Stimulated activated memory B cell treated with anti-CD40 and anti-IgM and Interleukin-4, amounts not matched to agents 10 μg/mL and 1 μg/mL and 100 μg/mL, for 72 hours (primary cell): ENCODE measurements around the gene TECR.
"Not testable (repeated sequence)": the region's sequence is repeated elsewhere in the genome, so short reads cannot be mapped to it uniquely, and the experiment has no call there.

Experiments used
- ATAC-seq: fragments of 150-1000 bp; cut with Tn5 transposase; 2 replicates; pipeline ENCODE4 v1.10.0; 2021
- H3K27ac Mint-ChIP-seq: one replicate; pipeline ENCODE4 v1.8.0; 2022; ENCODE audit warnings: mild to moderate bottlenecking, mixed read lengths
- H3K27me3 Mint-ChIP-seq: one replicate; pipeline ENCODE4 v1.8.0; 2022; ENCODE audit warnings: mixed read lengths
- H3K36me3 Mint-ChIP-seq: one replicate; pipeline ENCODE4 v1.8.0; 2022; ENCODE audit warnings: mixed read lengths
- H3K4me1 Mint-ChIP-seq: one replicate; pipeline ENCODE4 v1.8.0; 2022; ENCODE audit warnings: mixed read lengths
- H3K4me3 Mint-ChIP-seq: one replicate; pipeline ENCODE4 v1.8.0; 2022; ENCODE audit warnings: mild to moderate bottlenecking, moderate library complexity, mixed read lengths
- H3K9me3 Mint-ChIP-seq: one replicate; pipeline ENCODE4 v1.8.0; 2022; ENCODE audit warnings: mixed read lengths

Gene TECR

DNA sequence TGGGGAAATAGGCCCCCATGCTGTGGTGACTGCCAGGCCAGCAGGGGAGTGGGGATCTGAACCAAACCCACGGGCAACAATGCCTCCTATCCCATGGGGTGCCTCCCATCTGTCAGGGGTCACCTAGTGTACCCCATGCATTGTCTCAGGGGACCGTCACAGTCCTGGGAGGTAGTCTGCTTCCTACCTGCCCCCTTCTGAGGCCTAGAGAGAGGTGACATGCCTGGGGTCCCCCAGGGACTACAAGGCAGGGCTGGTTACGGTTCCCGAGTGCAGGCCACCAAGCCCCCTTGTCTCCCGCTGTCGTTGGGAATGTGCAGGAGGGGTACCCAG lies 31.3 kb downstream of the TECR start:
- Mint-ChIP-seq H3K27me3 (no peaks in the 10 kb centered on the region), H3K4me1 (peaks cover 45% of the 10 kb centered on the region), H3K4me3 (no peak overlapping the region), H3K36me3 (peaks cover 25% of the 10 kb centered on the region), H3K9me3 (no peaks in the 10 kb centered on the region), H3K27ac (no peak overlapping the region)
- ATAC-seq = no peak

DNA sequence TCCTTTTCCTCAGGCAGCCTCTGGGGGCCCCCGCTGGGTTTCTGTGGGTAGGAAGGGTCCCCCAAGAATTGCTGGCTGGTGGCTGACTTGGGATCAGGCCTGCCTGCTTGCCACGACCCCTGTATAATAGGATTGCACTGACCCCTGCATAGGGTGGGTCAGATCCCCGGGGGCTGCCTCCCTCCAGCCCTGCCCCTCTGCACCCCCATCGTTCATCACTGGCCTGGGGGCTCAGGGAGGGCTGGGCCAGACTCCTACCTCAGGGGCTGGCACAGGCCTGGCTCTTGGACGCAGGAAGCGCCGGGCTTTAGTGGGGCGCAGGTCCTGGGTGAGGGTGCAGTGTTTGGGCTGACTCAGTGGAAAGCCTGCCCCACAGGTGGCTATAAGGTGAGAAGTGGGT lies 31.9 kb downstream of the TECR start:
- H3K27ac Mint-ChIP-seq = no peak overlapping the region
- no peaks in the 10 kb centered on the region for H3K9me3 Mint-ChIP-seq
- H3K36me3 Mint-ChIP-seq = peaks cover 25% of the 10 kb centered on the region
- no peak for ATAC-seq
- peaks cover 42% of the 10 kb centered on the region for H3K4me1 Mint-ChIP-seq
- no peaks in the 10 kb centered on the region for H3K27me3 Mint-ChIP-seq
- H3K4me3 Mint-ChIP-seq = no peak overlapping the region

DNA sequence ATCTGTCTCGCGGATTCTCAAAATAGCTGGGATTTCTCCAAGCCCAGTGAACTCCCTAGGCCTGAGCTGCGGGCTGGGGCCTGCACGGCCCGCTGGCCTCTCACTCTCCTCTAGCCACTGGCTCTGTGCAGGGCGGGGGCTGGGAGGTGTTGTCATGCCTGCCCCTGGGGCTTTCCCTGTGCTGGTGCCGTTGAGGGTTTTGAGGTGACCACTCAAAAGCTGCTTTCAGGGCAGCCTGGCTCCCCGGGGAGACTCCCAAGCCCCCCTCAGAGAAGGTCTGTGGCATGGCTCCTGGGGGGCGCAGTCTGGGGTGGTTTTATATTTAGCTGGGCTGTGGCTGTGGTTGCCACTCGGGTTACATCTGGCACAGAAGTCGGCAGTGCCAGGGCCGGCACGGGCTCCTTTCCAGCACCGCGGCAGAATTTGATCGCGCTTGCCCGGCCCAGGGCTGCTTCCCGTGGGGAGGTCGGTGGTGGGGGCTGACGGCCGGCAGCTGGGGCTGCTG lies 32.5 kb downstream of the TECR start:
- ATAC-seq = no peak
- Mint-ChIP-seq H3K36me3 (peaks cover 26% of the 10 kb centered on the region), H3K27ac (no peak overlapping the region), H3K9me3 (no peaks in the 10 kb centered on the region), H3K4me3 (no peak overlapping the region), H3K27me3 (no peaks in the 10 kb centered on the region), H3K4me1 (peaks cover 38% of the 10 kb centered on the region)

DNA sequence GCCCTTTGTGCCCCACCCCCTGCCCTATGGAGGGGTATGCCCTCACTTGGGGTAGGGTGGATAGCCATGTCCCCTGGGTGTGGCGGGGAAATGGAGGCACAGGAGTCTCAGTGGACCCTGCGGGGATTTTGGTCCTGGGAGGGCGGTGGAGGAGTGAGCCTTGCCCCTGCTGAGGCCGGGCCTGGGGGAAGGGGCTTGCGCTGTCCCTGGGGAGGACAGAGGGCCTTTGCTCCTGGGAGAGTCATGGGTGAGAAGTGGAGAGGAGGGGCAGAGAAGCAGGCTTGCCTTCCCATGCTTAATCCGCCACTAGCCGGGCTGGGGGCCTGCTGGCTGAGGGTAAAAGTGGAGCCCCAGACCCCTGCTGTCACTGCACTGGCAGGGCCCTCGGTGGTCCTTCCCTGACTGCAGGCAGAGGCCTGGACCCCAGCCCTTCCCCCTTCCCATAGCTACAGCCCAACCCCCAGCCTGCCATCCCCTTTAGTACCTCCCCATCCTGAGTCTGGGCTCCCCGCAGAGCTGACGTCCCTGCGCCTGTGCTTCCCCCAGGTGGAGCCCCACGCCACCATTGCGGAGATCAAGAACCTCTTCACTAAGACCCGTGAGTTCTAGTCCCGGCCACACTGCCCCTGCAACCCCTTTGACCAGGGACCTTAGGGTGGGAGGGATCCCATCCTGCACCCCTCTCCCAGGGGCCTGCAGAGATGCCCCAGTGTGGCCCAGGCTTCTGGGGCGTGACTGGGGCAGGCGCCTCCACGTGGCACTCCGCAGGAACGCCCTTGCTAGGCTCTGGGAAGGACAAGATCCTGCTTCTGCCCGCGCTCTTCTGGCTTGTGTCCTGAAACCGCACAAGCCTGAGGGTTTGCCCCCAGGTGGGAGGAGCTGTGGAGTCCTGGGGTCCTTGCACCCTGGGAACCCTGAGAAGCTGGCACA lies 33.5 kb downstream of the TECR start:
- H3K27ac Mint-ChIP-seq = peak overlapping the region; percentile 35
- no peaks in the 10 kb centered on the region for H3K9me3 Mint-ChIP-seq

DNA sequence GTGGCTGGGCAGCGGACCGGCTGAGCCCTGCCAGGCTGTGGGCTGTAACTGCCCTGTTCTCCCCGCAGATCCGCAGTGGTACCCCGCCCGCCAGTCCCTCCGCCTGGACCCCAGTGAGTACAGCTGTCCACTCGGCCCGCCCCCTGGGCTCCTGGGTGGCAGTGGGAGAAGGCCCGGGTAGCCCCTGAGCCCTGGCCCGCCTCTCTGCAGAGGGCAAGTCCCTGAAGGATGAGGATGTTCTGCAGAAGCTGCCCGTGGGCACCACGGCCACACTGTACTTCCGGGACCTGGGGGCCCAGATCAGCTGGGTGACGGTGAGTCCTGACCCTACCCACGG lies 34.2 kb downstream of the TECR start:
- no peak for ATAC-seq
- Mint-ChIP-seq H3K27me3 (no peaks in the 10 kb centered on the region), H3K4me1 (peaks cover 49% of the 10 kb centered on the region), H3K9me3 (no peaks in the 10 kb centered on the region), H3K4me3 (no peak overlapping the region), H3K27ac (no peak overlapping the region), H3K36me3 (peaks cover 40% of the 10 kb centered on the region)

More for the DNA sequence above, 33.5 kb downstream of the TECR start:
- peaks cover 35% of the 10 kb centered on the region for H3K36me3 Mint-ChIP-seq
- H3K4me3 Mint-ChIP-seq = no peak overlapping the region
- ATAC-seq = no peak
- no peaks in the 10 kb centered on the region for H3K27me3 Mint-ChIP-seq
- H3K4me1 Mint-ChIP-seq = peaks cover 46% of the 10 kb centered on the region

DNA sequence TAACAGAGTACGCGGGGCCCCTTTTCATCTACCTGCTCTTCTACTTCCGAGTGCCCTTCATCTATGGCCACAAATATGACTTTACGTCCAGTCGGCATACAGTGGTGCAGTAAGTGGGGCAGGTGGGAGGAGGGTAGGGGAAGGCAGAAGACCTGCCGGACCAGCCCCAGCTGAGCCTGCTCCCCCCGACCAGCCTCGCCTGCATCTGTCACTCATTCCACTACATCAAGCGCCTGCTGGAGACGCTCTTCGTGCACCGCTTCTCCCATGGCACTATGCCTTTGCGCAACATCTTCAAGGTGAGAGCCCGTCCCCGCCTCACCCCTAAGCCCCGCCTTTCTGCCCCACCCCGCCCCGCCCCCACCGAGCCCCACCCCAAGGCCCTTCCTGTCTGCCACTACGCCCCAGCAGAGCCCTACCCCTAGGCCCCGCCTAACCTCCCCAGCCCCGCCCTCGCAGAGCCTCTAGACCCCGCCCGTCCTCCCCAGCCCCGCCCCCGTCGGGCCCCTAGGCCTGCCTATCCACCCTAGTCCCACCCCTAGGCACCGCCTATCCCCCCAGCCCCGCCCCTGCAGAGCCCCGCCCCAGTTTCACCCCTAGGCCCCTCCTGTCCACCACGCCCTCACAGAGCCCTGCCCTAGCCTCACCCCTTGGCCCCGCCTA lies 34.7 kb downstream of the TECR start:
- peaks cover 46% of the 10 kb centered on the region for H3K36me3 Mint-ChIP-seq
- no peak overlapping the region for H3K27ac Mint-ChIP-seq
- no peaks in the 10 kb centered on the region for H3K27me3 Mint-ChIP-seq
- H3K9me3 Mint-ChIP-seq = no peaks in the 10 kb centered on the region
- no peak overlapping the region for H3K4me3 Mint-ChIP-seq
- H3K4me1 Mint-ChIP-seq = peaks cover 52% of the 10 kb centered on the region
- ATAC-seq = peak; percentile 56

DNA sequence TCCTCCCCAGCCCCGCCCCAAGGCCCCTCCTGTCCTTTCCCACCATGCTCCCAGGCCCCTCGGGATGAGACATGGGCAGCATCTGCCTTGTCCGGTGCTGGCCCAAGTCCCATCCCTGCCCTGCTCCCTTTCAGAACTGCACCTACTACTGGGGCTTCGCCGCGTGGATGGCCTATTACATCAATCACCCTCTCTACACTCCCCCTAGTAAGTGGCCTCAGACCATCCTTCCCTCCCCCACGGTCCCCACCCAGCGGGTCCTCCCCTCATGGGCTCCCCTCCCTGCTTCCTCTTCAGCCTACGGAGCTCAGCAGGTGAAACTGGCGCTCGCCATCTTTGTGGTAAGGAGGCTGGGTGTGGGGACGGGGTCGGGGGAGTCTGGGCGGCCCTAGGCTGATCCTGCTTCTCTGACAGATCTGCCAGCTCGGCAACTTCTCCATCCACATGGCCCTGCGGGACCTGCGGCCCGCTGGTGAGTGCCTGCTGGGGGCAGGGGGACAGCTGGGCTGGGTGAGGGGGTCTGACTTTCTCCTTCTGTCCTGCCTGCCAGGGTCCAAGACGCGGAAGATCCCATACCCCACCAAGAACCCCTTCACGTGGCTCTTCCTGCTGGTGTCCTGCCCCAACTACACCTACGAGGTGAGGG lies 35.4 kb downstream of the TECR start:
- H3K27ac Mint-ChIP-seq, H3K9me3 Mint-ChIP-seq, H3K4me3 Mint-ChIP-seq, H3K27me3 Mint-ChIP-seq: not testable (repeated sequence)
- Mint-ChIP-seq H3K4me1 (peaks cover 58% of the 10 kb centered on the region), H3K36me3 (peaks cover 46% of the 10 kb centered on the region)
- ATAC-seq = peak; percentile 7

DNA sequence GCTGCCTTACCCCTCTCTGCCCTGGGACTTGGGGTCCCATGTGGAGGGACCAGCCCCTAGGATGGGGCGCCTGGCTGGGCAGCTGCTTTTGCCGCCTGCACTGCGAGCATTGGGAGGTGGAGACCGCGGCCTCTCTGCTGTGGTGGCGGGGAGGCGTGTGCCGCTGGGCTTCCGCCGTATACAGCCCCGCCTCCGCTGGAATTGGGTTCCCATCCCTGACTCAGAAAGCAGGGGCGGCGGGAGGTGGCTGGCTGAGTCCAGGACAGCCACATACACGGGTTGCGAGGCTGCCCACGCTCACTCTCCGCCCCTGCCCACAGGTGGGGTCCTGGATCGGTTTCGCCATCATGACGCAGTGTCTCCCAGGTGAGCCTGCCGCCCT lies 35.9 kb downstream of the TECR start:
- H3K27me3 Mint-ChIP-seq = no peaks in the 10 kb centered on the region
- H3K36me3 Mint-ChIP-seq = peaks cover 46% of the 10 kb centered on the region
- H3K27ac Mint-ChIP-seq = no peak overlapping the region
- no peak overlapping the region for H3K4me3 Mint-ChIP-seq
- ATAC-seq = no peak
- H3K9me3 Mint-ChIP-seq = no peaks in the 10 kb centered on the region
- H3K4me1 Mint-ChIP-seq = peaks cover 60% of the 10 kb centered on the region

DNA sequence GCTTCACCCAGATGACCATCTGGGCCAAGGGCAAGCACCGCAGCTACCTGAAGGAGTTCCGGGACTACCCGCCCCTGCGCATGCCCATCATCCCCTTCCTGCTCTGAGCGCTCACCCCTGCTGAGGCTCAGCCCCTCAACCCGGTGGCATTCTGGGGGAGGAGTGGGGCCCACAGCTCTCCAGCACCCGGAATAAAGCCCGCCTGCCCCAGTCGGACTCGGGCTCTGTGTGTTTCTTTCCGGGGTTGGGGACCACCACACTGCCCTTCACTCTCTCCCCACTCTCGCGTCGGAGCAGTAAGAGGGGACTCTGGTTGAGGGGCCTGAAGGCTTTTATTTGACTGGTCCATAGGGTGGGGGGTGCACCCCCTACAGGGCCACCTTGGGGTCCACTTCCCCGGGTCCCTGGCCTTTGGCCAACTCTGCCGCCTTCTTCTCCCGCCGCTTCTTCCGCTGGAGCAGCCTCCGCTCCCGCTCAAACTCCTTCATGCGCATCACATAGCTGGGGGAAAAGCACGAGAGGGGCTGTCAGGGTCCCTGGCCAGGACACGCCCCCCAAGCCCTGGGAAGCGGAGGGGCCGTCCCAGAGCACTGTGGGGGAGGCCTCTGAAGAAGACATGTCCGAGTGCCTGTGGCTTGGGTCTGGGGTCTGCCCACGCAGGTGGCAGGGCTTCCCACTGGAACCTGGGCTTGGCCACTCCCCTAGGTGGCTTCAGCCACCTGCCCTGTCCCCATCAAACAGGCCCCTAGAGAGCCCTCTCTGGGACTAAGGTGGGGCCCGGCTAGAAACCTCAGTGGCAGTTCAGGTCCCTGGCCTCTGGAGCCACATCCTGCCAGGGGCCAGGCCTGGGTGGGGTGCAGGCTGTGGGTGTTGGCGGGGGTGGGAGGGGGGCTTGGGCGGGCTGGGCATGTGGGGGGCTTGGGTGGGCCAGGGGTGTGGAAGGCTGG lies 36.6 kb downstream of the TECR start:
- no peaks in the 10 kb centered on the region for H3K27me3 Mint-ChIP-seq

DNA sequence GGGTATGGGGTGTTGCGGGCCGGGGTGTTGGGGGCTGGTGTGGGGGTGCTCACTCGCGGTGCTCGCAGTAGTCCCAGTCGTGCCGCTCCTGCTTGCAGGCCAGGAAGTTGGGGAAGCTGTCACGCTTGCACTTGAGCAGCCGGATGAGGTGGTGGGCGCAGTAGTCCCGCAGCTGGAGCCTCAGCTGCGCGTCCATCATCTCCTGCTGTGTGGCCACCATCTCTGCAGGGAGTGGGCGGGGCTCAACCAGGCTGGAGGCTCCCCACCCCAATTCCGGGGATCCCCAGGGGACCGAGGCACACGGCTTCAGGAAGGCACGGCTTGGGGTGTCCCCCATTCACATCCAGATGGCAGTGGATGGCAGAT lies 37.3 kb downstream of the TECR start:
- Mint-ChIP-seq H3K36me3 (peaks cover 46% of the 10 kb centered on the region), H3K4me3 (no peak overlapping the region), H3K27ac (peak overlapping the region; percentile 59), H3K9me3 (no peaks in the 10 kb centered on the region), H3K27me3 (no peaks in the 10 kb centered on the region), H3K4me1 (peaks cover 63% of the 10 kb centered on the region)
- ATAC-seq = no peak

More for the DNA sequence above, 36.6 kb downstream of the TECR start:
- H3K4me3 Mint-ChIP-seq = no peak overlapping the region
- peaks cover 46% of the 10 kb centered on the region for H3K36me3 Mint-ChIP-seq
- H3K4me1 Mint-ChIP-seq = peaks cover 61% of the 10 kb centered on the region
- ATAC-seq = no peak
- H3K9me3 Mint-ChIP-seq = no peaks in the 10 kb centered on the region
- no peak overlapping the region for H3K27ac Mint-ChIP-seq

DNA sequence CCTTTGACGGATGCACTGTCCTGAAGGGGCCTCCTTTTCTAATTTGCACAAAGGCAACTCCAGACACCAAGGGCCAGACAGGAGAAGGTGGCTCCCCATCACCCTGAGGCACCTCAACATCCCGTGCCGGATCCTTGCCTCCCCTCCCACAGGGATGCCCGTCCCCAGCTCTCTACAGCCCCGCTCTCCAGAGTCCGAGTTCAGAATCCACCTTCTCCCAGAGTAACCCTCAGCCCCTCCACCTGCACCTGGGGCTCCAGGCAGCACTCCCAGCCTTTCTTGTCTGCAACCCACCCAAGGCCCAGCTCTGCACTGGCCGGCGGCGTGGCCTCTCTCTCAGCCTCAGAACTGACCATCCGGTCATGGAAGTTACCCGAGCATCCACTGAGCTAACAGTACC lies 37.7 kb downstream of the TECR start:
- H3K4me3 Mint-ChIP-seq = no peak overlapping the region
- no peaks in the 10 kb centered on the region for H3K9me3 Mint-ChIP-seq
- peak overlapping the region; percentile 59 for H3K27ac Mint-ChIP-seq
- H3K4me1 Mint-ChIP-seq = peaks cover 60% of the 10 kb centered on the region
- ATAC-seq = no peak
- H3K36me3 Mint-ChIP-seq = peaks cover 46% of the 10 kb centered on the region
- no peaks in the 10 kb centered on the region for H3K27me3 Mint-ChIP-seq

DNA sequence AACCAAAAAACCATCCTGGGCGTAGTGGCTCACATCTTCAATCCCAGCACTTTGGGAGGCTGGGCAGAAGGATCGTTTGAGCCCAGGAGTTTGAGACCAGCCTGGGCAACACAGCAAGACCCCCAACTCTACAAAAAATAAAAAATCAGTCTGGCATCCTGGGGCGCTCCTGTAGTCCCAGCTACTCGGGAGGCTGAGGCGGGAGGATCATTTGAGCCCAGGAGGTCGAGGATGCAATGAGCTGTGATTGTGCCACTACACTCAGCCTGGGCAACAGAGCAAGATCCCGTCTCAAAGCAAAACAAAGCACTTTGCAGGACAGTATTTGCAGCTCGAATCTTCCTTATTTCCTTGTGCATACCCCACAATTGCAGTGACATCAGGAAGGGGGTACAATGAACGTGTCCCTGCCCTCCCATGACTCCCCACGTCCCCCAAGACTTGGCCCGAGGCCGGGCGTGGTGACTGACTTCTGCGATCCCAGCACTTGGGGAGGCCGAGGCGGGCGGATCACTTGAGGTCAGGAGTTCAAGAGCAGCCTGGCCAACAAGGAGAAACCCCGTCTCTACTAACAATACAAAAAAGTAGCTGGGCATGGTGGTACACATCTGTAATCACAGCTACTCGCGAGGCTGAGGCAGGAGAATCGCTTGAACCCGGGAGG lies 41.6 kb downstream of the TECR start:
- H3K36me3 Mint-ChIP-seq = peaks cover 24% of the 10 kb centered on the region
- H3K27ac Mint-ChIP-seq = peak overlapping the region; percentile 95
- peak overlapping the region; percentile 96 for H3K4me3 Mint-ChIP-seq
- peaks cover 75% of the 10 kb centered on the region for H3K4me1 Mint-ChIP-seq
- H3K27me3 Mint-ChIP-seq = no peaks in the 10 kb centered on the region
- no peaks in the 10 kb centered on the region for H3K9me3 Mint-ChIP-seq
- ATAC-seq = no peak

DNA sequence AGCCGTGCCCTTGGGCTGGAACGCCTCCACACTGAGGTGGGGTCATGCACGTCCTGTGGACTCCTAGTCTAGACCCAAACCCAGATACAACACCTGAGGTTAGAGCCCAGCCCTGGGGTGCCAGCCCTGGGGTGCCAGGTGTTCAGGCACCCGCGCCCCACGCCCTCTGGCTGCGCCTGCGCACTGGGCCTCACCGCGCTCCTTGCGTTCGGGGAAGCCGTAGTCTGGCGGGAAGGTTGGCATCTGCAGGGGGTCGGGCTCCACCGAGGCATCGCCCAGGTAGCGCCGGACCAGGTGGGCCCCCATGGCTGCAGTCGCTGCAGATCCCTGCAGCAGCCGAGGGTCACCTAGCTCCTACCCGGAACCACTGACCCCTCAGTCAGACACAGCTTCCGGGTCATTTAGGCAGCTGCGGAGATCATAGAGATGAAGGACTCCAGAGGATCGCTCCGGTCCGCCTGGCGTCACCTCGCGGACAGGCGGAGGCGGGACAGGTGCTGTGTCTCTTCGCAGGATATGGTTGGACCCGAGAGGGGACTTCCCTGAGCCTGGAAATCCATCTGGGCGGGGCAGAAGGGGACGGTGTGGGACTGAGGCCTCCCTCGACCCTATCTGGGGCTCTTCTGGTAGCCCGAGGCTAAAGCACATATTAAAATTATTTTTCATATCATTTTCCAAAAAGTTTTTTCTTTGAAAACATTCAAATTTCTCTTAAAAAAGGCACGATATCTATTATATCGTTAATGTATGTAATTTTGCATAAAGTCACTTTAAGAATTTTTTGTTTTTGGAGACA lies 42.5 kb downstream of the TECR start, which contains the start of gene NDUFB7:
Gene NDUFB7 (minus strand): TSS at position 372 of the 796 bp plus-strand sequence. CDS start 66 bp downstream, at position 306.
- Mint-ChIP-seq H3K4me1 (peaks cover 76% of the 10 kb centered on the region), H3K36me3 (peaks cover 20% of the 10 kb centered on the region), H3K27me3 (no peaks in the 10 kb centered on the region), H3K4me3 (peak within 1 kb of the TSS; percentile 96), H3K27ac (peak within 1 kb of the TSS; percentile 95), H3K9me3 (no peaks in the 10 kb centered on the region)
- ATAC-seq = peak; percentile 95
